ENCODE measurements around the gene RASA3.
"Not testable (repeated sequence)": the region's sequence is repeated elsewhere in the genome, so short reads cannot be mapped to it uniquely, and the experiment has no call there.

RASA3 gene

GRCh38 chr13:114020750-114021463 lies 111.5 kb downstream of the RASA3 start:
- DNase-seq (ENCODE audit: insufficient read length, low spot score), result no peak
- no peak for TF ChIP-seq CTCF (IDR thresholded peaks at IDR 0.05; ENCODE audit: insufficient read depth, missing control alignments)

GRCh38 chr13:114020134-114020533 lies 112.3 kb downstream of the RASA3 start:
- not testable (repeated sequence) for FAIRE-seq; DNase-seq (ENCODE audit: insufficient read length, low spot score)

More at GRCh38 chr13:114020750-114021463, 111.5 kb downstream of the RASA3 start:
- FAIRE-seq, result no peak

GRCh38 chr13:114019367-114019766 lies 113.1 kb downstream of the RASA3 start:
- TF ChIP-seq CTCF (IDR thresholded peaks at IDR 0.05; ENCODE audit: insufficient read depth, missing control alignments), result no peak
- DNase-seq (ENCODE audit: insufficient read length, low spot score) (no peak), FAIRE-seq (no peak)

GRCh38 chr13:114018461-114019055 lies 113.9 kb downstream of the RASA3 start:
- DNase-seq (ENCODE audit: insufficient read length, low spot score) (no peak), FAIRE-seq (no peak)
- no peak for TF ChIP-seq CTCF (IDR thresholded peaks at IDR 0.05; ENCODE audit: insufficient read depth, missing control alignments)

GRCh38 chr13:114017966-114018365 lies 114.5 kb downstream of the RASA3 start:
- TF ChIP-seq CTCF (IDR thresholded peaks at IDR 0.05; ENCODE audit: insufficient read depth, missing control alignments), result no peak
- FAIRE-seq (no peak), DNase-seq (ENCODE audit: insufficient read length, low spot score) (no peak)

GRCh38 chr13:114017028-114017630 lies 115.3 kb downstream of the RASA3 start:
- FAIRE-seq (no peak), DNase-seq (ENCODE audit: insufficient read length, low spot score) (no peak)
- no peak for TF ChIP-seq CTCF (IDR thresholded peaks at IDR 0.05; ENCODE audit: insufficient read depth, missing control alignments)

- no peak for FAIRE-seq
Observed at GRCh38 chr13:114016321-114017027, 115.9 kb downstream of the RASA3 start.

More at GRCh38 chr13:114016321-114017027, 115.9 kb downstream of the RASA3 start:
- DNase-seq (ENCODE audit: insufficient read length, low spot score), result no peak
- no peak for TF ChIP-seq CTCF (IDR thresholded peaks at IDR 0.05; ENCODE audit: insufficient read depth, missing control alignments)
